GM21367 (cell line): ENCODE results near the gene NPW.
A peak's percentile ranks its signal among the peaks of the same experiment; 100 is the strongest.

ENCODE experiments used
- ATAC-seq: cut with Tn5 transposase; IDR thresholded peaks from one replicate; pipeline ENCODE4 v1.9.1; 2021; ENCODE audit not compliant: unreplicated experiment

NPW gene

DNA sequence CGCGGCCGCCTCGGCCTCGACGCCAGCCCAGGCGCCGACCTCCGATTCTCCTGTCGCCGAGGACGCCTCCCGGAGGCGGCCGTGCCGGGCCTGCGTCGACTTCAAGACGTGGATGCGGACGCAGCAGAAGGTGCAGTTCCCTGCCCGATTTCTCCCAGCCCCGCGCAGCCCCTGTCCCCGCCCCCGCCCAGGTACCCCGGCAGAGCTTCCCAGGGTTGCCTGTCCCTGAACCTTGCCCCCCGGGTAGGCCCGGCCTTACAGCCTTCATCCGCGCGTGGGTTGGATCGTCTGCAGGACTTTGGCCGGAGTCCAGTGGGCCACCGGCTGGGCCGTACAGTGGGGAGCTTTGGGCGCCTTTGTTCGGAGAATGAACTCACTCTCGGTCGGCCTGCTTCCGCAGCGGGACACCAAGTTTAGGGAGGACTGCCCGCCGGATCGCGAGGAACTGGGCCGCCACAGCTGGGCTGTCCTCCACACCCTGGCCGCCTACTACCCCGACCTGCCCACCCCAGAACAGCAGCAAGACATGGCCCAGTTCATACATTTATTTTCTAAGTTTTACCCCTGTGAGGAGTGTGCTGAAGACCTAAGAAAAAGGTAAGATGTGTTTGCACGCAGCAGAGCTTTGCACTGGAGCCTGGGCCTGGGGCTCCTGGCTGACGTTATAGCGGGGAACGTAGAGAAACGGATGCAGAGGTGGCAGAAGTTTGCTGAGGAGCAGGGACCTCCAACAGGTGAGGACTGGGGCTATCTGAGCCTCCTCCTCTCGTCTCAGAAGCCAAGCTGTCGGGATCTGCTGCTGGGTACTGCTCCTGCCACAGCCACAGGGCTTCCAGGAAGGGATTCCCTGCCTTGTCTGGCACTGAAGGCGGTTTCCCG lies 35.0 kb upstream of the NPW start:
- no peak for ATAC-seq

DNA sequence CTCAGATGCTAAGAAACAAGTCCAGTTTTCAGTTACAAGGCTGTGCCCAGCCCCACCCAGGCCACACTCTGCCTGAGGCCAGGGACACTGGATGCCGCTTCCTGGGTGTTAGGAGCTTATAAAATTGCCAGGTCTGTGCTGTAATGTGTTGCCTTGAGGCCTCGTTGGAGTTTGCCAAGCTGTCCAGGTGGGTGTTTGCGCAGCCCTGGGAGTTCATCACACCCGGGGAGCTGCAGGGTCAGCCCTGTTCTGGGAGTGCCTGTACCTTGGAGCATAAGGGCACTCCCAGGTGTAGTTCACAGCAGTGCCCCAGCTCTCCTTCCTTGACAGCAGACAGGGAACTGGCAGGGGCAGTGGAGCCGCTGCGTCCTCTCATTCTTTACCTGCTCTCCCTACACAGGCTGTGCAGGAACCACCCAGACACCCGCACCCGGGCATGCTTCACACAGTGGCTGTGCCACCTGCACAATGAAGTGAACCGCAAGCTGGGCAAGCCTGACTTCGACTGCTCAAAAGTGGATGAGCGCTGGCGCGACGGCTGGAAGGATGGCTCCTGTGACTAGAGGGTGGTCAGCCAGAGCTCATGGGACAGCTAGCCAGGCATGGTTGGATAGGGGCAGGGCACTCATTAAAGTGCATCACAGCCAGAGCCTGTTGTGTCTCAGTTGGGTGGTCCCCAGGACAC lies 34.0 kb upstream of the NPW start:
- ATAC-seq: no peak

DNA sequence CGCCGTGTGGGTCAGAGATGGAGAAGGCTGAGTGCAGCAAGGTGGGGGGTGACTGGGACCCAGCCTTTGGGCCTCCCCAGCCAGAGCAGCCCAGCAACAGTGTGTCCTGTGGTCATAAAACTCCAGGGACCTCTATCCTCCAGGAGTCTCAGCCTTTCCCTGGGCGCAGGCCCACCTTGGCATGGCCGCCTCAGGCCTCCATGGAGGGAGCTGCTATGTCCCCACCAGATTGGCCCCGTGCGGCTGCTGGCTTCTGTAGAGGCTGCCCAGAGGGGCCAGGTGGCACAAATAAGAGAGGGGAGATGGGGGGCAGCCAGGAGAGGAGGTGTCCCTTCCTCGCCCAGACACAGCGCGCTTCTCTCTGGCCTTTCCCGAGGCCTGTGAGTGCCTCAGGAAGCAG lies 32.4 kb upstream of the NPW start:
- ATAC-seq: no peak

DNA sequence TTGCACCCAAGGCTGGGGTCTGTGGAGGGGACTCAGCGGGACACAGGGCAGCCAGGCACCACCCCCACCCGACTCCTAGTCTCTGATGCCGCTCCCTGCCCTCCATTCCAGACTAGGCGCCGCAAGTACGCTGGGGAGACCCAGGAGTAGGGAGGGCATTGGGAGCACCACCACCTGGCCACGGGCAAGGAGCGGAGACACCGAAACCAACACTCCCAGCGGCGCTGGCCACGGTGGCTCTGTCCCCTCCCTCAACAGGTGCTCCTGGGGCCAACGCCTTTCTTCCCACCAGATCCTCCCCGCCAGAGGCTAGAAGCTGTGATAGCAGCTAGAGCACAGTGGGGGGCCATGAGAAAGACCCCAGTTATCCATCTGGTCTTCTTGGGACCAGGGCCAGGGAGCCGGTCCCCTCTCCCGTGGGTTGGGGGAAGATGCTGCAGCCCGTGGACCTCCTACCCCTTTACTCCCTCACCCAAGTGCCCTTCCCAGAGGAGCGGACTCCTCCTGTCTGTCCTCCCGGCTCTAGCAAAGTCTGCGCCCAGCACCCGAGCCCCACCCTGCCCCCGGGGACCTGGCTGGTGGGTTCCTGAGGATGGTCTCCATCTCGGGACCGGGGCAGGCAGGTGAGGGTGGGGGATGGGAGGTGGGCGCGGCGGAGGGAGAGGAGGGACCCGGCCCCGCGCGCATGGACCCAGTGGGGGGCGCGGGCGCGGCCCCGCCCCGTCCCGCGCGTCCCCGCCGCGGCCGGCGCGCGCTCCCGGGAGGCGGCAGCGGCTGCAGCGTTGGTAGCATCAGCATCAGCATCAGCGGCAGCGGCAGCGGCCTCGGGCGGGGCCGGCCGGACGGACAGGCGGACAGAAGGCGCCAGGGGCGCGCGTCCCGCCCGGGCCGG lies 30.1 kb upstream of the NPW start, which contains the start of gene SYNGR3:
Gene SYNGR3, plus strand, starts transcription at position 762 of the 892 bp plus-strand sequence. CDS start 133 bp downstream, outside the sequence.
- ATAC-seq: no peak

DNA sequence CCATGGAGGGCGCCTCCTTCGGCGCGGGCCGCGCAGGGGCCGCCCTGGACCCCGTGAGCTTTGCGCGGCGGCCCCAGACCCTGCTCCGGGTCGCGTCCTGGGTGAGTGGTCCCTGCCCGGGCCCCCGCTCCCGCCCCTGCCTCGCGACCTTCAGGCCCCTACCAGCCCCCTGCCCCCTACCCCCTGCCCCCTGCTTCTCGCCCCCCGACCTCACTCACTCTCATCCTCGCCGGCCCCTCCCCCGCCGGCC lies 29.6 kb upstream of the NPW start:
- ATAC-seq: no peak

DNA sequence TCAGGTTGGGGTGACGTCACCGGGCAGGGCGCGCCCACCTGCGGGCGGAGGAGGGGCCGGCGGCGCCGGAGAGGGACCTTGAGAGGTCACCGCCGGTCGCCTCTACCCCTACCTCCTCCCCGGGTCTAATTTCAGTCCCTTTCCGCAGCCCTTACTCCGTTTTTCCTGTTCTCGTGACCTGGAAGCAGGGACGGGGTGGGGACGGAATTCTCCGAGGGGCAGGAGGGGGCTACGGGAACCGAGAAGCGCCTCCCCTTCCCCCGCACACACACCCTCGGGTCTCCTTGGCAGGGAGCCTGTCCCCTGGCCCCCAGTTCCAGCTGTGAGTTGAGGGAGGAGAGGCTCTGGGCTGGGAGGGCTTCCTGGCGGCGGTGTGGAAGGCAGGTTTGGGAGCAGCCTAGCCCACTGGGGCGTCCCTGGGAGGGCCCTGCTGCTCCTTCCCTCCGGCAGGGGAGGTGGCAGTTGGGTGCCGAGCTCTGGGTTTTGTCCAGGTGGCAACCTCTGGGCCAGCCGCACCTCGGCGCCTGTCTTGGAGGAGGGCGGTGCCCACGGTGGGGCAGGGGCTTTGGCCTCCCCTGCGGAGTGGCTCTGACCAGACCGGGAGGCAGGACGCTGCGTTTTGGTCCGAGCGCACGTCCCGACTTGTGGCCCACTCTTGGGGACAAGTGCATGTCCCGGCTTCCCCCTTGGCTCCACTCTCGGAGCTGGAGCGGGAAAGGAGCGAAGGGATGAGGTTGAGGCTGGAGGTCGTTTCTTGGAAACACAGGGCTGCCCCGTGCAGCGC lies 29.0 kb upstream of the NPW start:
- ATAC-seq: no peak

DNA sequence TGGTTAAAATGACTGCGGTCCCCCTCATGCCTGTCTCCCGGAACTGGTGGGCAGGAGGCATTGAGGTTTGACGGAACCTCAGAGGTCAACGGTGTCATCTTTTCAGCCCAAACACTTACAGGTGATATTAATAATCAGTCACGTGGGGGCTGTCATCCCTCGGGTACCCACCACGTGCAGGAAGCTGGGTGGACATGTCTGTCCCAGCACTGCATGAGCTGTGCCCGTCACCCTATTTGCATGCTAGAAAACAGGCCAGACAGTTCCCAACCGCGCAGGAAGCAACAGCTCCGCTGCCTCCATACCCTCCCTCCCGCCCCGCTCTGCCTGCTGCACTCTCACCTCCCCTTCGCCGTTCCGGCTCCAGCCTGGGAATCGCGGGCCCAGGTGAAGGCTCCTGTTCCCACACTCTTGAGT lies 28.4 kb upstream of the NPW start:
- ATAC-seq: peak; percentile 27

DNA sequence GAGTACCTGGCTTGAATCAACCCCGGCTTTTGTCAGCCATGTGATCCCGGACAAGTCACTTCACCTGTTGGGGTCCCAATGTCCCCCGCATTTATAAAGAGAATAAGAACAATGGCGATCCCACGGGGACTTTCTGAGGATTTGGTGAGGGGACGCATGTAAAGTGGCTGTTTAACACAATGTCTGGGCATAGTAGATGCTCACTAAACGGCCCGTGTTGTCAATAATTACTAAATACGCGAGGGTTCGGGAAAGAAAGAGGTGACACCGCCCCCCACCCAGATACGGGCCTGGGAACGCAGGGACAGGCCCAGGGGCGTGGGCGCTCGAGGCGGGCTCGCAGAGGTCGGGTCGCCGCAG lies 28.0 kb upstream of the NPW start:
- ATAC-seq: no peak

DNA sequence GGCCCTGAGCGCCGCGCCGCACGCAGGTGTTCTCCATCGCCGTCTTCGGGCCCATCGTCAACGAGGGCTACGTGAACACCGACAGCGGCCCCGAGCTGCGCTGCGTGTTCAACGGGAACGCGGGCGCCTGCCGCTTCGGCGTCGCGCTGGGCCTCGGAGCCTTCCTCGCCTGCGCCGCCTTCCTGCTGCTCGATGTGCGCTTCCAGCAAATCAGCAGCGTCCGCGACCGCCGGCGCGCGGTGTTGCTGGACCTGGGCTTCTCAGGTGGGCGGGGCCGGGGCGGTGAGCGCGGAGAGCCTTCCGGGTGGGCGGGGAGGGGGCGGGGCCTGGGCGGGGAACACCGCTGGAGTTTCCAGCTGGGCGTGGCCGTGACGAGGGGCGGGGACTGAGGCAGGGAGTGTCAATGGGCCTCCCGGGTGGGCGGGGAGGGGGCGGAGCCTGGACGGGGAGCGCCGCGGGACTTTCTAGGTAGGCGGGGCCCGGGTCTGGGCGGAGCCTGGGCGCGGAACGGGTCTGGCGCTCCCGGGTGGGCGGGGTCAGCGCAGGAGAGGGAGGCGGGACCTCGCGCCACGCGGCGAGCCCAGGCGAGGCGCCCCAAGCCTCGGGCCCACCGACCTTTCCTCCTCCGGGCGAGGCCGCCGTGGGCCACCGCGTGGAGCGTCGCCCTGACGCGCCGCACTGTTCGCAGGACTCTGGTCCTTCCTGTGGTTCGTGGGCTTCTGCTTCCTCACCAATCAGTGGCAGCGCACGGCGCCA lies 27.5 kb upstream of the NPW start:
- peak; percentile 36 for ATAC-seq

DNA sequence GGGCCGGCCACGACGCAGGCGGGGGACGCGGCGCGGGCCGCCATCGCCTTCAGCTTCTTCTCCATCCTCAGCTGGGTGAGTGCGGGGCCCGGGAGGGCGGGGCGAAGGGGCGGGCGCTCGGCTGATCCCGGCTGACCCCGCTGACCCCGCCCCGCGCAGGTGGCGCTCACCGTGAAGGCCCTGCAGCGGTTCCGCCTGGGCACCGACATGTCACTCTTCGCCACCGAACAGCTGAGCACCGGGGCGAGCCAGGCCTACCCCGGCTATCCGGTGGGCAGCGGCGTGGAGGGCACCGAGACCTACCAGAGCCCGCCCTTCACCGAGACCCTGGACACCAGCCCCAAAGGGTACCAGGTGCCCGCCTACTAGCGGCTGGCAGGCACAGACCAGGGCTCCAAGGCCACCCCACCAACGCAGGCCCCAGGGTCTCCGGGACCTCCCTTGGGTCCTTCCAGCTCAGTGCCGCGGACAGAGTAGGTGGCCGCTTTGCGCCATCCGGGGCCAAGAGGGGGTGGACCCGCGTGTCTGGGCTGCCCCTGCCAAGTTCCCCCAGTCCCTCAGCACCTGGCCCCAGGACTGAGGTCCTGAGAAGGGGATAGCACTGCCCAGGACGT lies 26.8 kb upstream of the NPW start:
- ATAC-seq: no peak

DNA sequence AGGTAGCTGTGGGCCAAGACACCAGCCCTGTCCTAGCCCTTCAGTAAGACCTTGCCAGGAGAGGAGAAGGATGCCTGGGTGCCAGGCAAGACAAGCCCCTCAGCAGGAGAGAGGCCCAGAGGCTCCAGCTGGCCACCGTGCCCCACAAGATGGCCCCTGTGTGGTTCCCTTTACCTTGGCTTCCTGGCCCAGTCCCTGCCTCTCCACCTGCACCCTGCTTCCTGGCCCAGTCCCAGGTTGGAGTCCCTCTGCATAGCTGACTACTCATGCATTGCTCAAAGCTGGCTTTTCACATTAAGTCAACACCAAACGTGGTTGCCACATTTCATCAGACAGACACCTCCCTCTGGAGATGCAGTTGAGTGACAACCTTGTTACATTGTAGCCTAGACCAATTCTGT lies 25.9 kb upstream of the NPW start:
- no peak for ATAC-seq

DNA sequence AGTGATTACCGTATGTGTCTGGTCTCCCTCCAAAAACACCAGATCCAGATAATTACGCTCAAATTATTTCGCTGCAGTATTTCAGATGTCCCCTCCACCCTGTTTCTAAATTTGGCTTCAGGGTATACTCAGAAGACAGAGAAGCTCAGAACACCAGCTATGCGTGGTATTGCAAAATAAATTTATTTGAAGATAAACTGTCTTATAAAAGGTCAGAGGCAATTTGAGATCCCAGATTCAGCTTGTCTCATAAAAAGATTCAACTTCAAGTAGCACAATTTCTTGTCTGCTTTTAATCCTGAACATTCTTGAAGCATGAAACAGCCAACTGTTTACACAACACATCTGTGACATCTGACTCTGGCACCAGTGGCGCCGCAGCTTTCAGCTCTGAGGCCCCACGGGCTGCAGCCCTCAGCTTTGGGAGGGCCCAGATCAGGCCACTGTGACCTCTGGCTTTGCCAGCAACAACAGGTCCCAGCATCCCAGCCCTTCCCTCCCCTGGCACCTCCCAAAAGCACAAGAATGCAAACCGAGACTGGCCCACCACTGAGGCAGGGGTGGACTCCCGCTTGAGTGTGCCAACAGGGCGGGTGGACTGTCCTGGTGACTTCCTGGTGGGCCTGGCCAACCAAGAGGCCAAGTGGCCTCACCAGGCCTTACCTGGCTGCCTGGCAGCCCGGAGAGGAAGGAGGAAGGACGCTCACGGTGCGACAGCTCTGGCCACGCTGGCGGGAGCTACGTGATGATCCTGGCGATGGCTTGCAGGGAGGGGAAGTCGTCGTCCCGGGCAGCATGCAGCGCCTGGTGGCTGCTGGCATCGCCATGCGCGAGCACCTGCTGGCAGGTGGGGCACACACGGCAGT lies 21.9 kb upstream of the NPW start:
- ATAC-seq: no peak

DNA sequence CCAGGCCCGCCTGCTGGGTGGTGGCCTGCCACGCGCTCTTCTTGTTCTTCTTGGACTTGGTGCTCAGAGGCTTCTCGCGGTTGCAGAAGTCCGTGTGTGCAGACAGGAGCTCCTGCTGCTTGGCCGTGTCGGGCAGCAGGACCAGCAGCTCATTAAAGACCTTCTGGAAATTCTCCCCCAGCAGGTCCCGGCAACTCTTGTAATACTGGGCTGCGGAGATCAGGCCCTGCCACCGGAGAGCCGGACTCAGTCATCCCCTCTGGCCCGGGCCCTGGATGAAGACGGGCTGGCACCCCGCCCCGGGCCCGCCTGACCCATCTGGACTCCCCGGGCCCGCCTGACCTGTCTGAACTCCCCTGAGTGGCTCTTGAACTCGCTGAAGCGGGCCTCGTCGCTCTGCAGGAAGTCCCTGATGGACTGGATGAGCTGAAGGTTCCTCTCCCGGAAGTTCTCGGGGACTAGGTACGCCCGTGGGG lies 21.2 kb upstream of the NPW start:
- ATAC-seq: no peak

DNA sequence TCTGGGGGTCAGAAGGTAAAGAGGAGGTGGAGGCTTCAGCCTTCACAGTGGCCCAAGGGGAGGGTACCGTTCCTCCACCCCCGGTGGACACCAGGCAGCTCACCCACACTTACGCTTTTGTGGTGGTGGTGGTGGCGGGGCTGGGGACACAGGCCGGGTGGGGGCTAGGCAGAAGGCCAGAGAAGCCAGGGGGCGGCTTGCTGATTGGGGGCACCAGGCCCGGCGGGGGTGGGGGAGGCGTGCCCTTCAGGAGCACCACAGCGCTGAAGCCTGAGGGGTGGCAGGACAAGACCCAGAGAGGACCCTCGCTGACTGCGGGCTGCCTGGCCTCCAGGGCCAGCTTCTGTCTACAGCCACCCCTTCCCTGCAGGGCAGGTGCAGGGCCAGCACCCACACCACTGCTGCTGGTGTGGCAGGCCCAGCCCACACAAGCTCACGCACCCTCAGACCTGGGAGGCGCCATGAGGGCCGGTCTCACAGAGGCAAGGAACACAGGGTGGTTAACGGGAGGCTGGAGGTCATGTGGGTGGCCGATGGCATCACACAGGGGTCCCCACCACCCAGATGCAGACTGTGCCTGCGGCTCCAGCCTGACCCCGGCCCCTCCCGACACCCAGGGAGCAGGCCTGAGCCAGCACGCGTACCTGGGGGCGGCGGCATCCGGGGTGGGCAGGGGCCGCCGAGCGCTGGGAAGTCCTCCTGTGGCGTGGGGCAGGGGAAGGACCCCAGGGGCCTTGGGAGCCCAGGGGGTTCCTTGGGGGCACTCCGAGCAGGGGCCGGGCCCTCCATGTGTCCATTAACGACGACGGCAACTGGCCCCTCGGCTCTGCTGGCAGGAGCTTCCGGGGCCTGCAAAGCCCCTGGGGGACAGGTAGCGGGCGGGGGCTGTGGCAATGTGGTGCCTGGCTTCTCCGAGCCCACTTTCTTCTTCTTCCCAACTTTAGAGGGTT lies 20.5 kb upstream of the NPW start:
- ATAC-seq: no peak

DNA sequence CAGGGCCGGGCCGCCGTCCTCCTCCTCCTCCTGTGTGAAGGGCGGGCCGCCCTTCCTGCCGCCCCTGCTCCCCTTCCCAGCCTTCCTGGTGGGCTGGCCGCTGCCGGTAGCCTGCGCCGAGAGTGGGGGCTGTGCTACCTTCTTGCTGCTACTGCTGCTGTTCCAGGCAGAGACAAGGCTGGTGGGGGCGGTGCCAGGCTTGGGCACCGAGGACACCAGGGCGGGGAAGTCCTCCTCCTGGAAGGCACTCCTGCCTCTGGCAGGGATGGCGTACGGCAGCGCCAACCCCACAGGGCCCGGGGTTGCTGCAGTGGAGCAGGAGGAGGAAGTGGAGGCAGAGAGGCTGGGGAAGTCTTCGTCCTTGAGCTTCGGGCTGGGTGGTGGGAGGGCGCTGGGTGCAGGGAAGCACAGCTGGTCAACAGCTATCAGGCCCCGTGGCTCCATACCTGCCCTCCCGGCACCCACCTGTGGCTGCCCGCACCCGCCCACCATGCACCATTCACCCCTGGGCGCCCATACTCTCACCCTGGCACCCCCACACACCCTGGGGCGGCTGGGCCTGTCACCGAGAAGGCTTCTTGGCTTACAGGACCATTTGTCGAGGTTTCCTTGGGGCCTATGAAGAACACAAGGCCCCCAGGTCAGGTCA lies 19.6 kb upstream of the NPW start:
- no peak for ATAC-seq

DNA sequence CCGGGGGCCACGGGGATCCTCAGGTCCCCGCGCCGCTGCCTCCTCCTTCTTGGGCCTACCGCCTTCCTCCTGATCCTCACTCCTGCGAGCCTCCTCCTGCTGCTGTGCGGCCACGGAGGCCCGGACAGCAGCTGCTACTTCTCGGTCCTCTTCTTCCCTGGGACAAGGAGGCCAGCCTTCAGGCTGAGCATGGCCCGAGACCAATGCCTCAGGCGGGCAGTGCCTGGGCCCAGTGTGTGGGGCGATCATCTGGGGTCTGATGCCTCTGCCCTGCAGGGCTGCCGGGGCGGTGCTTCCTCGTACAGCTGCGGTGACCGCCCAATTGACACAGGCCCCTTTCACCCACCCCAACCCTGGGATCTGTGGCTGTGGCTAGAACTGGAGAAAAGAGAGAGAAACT lies 18.6 kb upstream of the NPW start:
- ATAC-seq: no peak
